ENCODE measurements around the gene GADD45GIP1.
"Not testable (repeated sequence)": the region's sequence is repeated elsewhere in the genome, so short reads cannot be mapped to it uniquely, and the experiment has no call there.

The GADD45GIP1 gene

DNA sequence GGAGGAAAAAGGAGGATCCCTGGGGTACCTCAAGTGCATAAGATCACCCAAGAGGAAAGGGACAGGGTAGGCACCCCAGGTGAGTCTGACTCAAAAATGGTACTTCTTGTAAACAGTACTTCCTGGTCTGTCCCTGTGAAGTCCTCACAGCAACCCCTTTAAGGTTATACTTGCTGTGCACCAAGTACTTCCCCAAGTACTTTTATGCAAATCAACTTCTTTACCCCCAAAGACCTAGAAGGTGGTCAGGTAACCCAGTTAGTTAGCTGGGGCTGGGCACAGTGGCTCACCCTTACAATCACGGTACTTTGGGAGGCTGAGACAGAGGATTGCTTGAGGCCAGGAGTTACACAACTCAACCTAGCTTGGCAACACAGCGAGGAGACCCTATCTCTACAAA is 16.1 kb downstream of the GADD45GIP1 start:
- no peak for DNase-seq (ENCODE audit: low read depth in 2 of 2)

DNA sequence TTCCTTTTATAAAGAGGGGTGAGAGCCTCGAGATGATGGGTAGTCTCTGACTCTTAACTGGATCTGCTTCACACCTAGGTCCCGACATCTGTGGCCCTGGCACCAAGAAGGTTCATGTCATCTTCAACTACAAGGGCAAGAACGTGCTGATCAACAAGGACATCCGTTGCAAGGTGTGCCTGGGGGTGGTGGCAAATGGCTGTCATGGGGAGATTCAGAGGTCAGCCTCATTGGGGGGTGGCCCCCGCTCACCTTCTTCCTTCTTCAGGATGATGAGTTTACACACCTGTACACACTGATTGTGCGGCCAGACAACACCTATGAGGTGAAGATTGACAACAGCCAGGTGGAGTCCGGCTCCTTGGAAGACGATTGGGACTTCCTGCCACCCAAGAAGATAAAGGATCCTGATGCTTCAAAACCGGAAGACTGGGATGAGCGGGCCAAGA is 17.0 kb downstream of the GADD45GIP1 start:
- no peak for DNase-seq (ENCODE audit: low read depth in 2 of 2)

DNA sequence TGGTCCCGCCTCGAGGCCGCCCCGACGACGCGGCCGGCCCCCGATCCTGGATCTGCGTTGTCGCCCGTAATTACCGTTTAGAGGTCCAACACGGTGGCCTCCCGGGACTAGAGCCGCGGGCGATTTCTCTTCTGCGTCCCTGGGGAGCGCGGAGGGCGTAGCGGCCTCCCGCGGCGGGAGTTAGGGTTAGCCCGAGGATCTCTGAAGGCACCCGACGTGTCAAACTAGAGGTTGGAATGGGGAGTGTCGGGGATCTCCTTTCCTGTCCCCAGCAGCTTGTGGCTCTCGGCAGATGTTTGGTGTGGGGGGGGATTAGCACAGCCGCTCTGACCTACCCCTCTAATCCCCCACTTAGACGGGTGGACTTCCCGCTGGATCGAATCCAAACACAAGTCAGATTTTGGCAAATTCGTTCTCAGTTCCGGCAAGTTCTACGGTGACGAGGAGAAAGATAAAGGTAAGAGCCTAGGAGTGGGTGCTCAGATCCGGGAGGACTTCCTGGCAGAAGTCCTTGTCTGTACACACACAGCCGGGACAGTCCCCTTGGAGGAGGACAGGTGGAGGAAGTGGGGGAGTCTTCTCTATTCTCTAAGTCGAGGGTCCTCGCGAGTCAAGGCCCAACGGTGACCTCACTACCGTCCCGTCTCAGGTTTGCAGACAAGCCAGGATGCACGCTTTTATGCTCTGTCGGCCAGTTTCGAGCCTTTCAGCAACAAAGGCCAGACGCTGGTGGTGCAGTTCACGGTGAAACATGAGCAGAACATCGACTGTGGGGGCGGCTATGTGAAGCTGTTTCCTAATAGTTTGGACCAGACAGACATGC is 18.0 kb downstream of the GADD45GIP1 start:
- DNase-seq (ENCODE audit: low read depth in 2 of 2): no peak

- peak; percentile 95 to 98 for DNase-seq (ENCODE audit: low read depth in 2 of 2)
These were observed 18.9 kb downstream of the GADD45GIP1 start, which contains the start of gene CALR for GRCh38 chr19:12937927-12938778. Gene CALR (plus strand): TSS chr19:12938609. CDS start chr19:12938680, 71 bp downstream.

DNA sequence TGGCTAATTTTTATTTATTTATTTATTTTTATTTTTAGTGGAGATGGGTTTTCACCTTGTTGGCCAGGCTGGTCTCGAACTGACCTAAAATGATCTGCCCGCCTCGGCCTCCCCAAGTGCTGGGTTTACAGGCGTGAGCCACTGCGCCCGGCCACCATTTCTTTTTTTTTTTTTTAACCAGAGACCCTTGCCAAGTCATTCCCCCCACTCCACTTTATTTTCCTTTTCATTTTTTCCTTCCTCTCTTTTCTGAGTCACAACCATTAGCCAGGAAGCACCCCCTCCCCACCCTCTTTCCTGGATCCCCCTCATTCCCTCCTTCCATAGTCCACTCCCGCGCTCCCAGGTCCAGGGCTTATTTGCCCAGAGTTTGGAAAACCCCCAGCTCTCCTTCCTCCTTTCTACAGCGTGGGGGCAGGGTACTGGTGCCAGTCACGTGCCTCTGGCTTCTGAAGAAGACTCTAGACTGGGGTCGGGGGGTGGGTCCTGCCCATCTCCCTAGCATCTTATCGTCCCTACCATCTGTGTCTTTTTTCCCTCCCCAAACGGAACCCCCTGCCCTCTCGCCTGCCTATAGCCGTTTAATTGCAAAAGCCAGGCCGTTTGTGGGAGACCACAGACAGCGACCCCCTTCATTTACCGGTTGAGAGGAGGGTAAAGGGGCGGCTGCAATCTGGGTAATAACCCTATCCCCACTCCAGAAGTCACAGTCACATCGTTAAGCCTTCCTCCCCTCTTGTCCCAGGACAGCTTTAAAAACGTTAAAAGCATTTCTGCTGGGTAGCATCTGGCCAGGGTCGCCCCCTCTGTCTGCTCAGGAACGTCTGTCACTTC is 19.7 kb downstream of the GADD45GIP1 start:
- DNase-seq (ENCODE audit: low read depth in 2 of 2): no peak

GRCh38 chr19:12936582-12936981 is 20.4 kb downstream of the GADD45GIP1 start:
- DNase-seq (ENCODE audit: low read depth in 2 of 2): no peak

GRCh38 chr19:12935071-12935470 is 22.0 kb downstream of the GADD45GIP1 start:
- no peak for DNase-seq (ENCODE audit: low read depth in 2 of 2)

- peak; percentile 73 to 78 for DNase-seq (ENCODE audit: low read depth in 2 of 2)
These were observed 23.5 kb downstream of the GADD45GIP1 start, which contains the start of gene FARSA for GRCh38 chr19:12933287-12934072. Gene FARSA (minus strand): TSS chr19:12933711. CDS start chr19:12933696, 15 bp downstream.

DNA sequence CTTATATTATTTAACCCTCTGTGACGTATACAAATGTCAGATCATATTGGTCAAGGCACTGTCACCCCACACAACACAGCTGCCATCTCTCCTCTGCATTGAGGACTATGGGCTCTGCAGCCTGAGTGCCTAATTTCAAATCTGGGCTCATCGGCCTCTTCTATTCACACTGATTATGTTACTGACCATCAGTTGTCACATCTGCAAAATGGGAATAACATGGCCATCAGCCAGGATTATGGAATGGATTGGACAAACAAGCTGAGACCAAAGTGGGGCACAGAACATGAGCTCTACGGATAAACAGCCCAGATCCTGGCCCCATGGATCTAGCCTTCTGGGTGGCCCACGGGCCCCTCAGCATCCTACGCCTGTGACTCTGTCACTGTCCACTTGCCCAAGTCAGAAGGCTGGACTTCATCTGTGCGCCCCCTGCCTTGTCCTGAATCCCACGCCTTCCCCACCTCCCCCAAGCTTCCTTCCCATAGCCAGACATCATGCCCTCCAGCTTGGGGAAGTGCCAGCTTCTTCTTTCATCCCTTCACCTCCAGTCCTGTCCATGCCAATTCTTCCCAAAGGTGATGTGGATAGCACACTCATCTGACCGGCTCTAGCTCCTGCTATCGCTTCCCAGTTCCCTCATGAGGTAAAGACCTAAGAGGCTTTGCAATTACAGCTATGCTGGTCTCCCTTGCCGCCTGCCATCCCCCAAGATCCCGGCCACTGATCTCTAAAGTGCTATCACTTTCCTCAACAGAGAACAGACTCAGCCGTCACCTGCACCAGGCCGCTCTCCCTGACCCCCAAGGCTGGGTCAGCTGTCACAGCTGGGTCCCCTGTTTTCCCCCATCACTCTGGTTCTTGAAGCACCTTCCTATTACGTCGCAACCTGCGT is 24.4 kb downstream of the GADD45GIP1 start:
- no peak for DNase-seq (ENCODE audit: low read depth in 2 of 2)

- DNase-seq (ENCODE audit: low read depth in 2 of 2): no peak
These were observed 26.9 kb downstream of the GADD45GIP1 start for GRCh38 chr19:12930002-12930645.

DNA sequence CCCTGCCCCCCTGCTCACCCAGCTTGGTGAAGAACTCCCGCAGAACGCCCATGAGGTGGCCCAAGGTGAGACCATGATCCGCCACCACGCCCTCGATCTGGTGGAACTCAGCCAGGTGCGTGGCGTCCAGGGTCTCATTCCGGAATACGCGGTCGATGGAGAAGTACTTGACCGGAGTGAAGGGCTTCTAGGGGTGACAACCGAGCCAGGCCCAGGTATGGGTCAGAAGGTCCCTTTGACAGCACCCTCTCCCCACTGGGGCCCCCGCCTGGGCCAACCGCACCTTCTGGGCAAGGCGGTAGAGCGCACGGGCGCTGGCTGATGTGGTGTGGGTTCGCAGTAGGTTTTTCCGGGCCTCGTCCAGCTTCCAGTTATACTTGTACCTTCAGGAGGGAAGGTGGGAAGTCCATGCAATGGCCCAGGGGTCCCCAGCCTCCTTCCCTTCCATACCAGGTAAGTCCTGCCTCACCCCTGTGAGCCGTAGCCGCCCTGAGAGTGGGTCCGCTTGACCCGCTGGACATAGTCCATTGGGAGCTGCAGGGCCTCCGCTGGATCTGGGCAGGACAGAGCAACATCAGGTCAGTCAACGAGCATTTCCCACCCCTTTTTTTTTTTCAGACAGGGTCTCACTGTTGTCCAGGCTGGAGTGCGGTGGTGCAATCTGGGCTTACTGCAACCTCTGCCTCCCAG is 32.3 kb downstream of the GADD45GIP1 start:
- DNase-seq (ENCODE audit: low read depth in 2 of 2): no peak

- no peak for DNase-seq (ENCODE audit: low read depth in 2 of 2)
These were observed 34.1 kb downstream of the GADD45GIP1 start for GRCh38 chr19:12922959-12923358.

- DNase-seq (ENCODE audit: low read depth in 2 of 2): no peak
These were observed 36.0 kb downstream of the GADD45GIP1 start for GRCh38 chr19:12921047-12921446.

- DNase-seq (ENCODE audit: low read depth in 2 of 2): no peak
These were observed 38.8 kb downstream of the GADD45GIP1 start for GRCh38 chr19:12918253-12918652.

DNA sequence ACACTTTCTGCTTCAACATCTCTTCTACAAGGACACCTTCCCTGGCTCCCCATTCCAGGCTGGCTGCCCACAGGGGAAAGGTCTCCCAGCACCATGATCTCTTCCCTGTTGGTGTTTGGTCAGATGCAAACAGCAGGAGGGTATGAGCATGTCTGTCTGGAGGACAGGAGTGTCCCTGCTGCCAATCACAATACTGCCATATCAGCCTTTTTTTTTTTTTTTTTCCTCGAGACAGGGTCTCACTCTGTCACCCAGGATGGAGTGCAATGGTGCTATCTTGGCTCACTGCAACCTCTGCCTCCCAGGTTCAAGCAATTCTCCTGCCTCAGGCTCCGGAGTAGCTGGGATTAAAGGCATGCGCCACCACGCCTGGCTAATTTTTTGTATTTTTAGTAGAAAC is 41.2 kb downstream of the GADD45GIP1 start:
- not testable (repeated sequence) for DNase-seq (ENCODE audit: low read depth in 2 of 2)

- DNase-seq (ENCODE audit: low read depth in 2 of 2): peak in 1 of 2 donors; percentile 23
These were observed 43.0 kb downstream of the GADD45GIP1 start for GRCh38 chr19:12913851-12914690.

DNA sequence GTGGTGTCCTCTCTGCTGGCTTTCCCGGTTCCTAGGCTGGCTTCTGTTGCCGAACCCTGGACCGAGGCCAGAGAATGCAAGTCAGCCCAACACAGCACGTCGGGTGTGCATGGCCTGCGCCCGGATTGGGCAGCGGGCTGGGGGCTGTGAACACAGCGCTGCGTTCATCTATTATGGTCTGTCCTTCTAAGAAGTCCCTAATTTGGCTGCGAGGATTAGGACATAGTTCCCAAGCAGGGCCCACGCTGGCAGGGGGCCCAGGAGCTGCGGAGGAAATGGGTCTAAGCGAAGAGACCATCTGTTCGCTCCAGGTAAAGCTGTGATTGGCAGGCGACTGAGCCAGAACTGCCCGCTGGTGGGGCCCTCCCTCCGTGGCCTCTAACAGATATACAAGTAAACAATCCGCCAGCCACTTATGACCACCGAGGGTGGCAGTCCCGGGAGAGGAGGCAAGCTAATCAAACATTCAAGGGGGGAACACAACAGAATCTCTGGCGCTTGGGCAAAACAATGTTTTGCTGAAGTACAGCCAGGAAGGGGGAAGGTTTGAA is 43.9 kb downstream of the GADD45GIP1 start:
- no peak for DNase-seq (ENCODE audit: low read depth in 2 of 2)

Data from stimulated activated CD8-positive, alpha-beta memory T cell treated with anti-CD3 and anti-CD28 coated beads, Interleukin-7, amount 100 ng/mL, for 1 hour (primary cell).